ENCODE measurements around the gene FRG2. TPM values are rescaled to one million over a fixed set of nuclear protein-coding genes. Genes with fewer than 3 reads are reported as not detected.
A peak's percentile ranks its signal among the peaks of the same experiment; 100 is the strongest.
"Not testable (repeated sequence)": the region's sequence is repeated elsewhere in the genome, so short reads cannot be mapped to it uniquely, and the experiment has no call there.

The FRG2 gene
- total RNA-seq, 3 donors from 2014 or later = not detected

DNA sequence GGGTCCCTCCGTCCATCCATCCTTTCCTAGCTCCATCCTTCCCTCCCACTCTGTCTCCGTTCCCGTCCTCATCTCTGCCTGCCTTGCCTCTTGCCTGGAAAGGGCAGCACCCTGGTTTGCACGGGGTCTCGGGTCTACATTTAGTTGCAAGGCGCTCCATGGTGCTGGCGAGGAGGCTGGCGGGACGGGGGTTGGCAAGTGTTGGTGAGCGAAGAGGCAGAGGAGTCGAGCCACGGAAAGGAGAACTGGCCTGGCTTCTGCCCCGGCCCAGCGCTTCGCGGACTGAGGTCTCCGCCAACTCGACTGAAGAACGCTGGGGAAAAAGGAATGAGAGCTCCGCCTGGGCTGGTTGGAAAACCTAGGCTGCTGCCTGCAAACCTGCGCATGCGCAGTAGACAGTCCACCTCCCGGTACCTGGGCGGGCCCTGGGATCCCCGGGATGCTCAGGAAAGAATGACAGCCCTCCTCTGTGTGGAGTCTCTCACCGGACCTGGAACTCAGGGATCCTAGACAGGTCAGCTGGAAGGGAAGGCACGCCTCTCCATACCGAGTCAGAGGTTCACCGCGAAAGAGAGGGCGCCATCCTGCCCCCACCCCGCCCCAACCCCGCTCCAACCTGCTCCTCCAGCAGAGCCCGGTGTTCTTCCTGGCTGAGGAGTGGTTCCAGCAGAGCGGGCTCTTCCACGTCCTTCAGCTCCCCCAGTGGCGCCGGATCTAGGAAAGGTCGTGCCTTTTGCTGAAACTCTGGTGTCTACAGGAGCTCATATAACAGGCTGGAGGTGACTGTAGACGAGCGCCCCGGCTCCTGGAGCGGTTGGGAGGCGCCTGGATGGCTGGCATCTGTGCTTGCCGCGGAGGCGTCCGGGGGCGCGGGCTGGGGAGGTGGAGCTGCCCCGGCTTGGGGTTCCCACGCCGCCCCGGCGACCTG lies 6.0 kb downstream of the FRG2 start:
- peak in 1 of 2 donors; percentile 32 for DNase-seq (ENCODE audit: low spot score in 2 of 2)
- intact Hi-C loops (cut with DNase I; ENCODE audit: low total_unique reads) = no loop called here
- H3K27ac ChIP-seq = no peak overlapping the region
- H3K4me3 ChIP-seq = peak overlapping the region in 2 of 3 donors; percentile 35 to 60
- peaks cover 0 to 52% of the 10 kb centered on the region in 2 donors for H3K27me3 ChIP-seq
- no peaks in the 10 kb centered on the region for H3K4me1 ChIP-seq
- H3K36me3 ChIP-seq = no peaks in the 10 kb centered on the region
- no peaks in the 10 kb centered on the region for H3K9me3 ChIP-seq
- TF ChIP-seq CTCF (IDR thresholded peaks at IDR 0.05) (no peak), POLR2AphosphoS5 (IDR thresholded peaks at IDR 0.05) (no peak), POLR2A (IDR thresholded peaks at IDR 0.05) (no peak)

GRCh38 chr4:190019859-190020463 lies 7.1 kb downstream of the FRG2 start:
- DNase-seq (ENCODE audit: low spot score in 2 of 2); H3K27ac ChIP-seq; intact Hi-C loops (cut with DNase I; ENCODE audit: low total_unique reads); H3K4me3 ChIP-seq; H3K9me3 ChIP-seq; H3K36me3 ChIP-seq; H3K4me1 ChIP-seq: not testable (repeated sequence)
- peaks cover under 1 to 63% of the 10 kb centered on the region in 2 donors for H3K27me3 ChIP-seq

DNA sequence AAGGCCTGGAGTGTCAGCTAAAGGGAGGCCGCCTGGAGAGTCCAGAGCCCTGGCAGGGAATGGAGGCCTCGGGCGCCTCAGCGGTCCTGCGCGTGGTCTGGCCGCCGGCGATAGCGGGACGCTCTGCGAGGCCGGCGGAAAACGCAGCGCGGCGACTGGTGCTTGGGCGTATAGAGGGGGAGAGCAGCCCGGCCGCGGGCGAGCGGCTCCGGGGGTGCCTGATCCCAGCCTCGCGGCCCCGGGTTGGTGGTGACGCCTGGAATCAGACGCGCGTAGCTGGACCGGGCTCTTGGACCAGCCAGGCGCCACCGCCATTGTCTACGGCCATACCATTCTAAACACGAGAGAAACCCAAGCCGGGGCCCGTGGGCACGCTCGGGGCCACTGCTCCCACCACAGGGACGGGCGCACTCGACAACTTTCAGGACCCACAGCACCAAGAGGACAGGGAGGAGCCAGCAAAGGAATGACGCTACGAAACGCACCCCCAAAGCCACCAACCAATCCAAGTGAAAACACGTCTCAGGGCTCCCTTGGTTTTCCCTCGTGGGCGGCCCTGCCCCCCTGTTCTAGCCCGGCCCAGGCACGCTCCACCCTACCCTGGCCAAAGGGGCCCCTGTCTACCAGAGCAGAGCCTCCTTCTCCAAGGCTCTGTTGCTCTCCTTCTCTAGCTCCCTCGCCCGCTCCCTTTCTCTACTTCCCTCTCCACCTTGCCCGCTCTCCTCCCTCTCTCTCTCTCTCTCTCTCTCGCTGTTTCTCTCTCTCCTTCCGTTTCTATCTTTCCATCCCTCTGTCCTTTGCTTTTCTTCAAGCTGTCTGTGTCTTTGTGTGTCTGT lies 7.8 kb downstream of the FRG2 start:
- TF ChIP-seq POLR2A (IDR thresholded peaks at IDR 0.05) (no peak), CTCF (IDR thresholded peaks at IDR 0.05) (no peak), POLR2AphosphoS5 (IDR thresholded peaks at IDR 0.05) (no peak)
- DNase-seq (ENCODE audit: low spot score in 2 of 2) = no peak
- Histone ChIP-seq H3K9me3 (no peaks in the 10 kb centered on the region), H3K27me3 (peaks cover 2 to 70% of the 10 kb centered on the region in 2 donors), H3K36me3 (no peaks in the 10 kb centered on the region), H3K4me3 (peak overlapping the region in 1 of 3 donors; percentile 19), H3K27ac (no peak overlapping the region), H3K4me1 (no peaks in the 10 kb centered on the region)
- intact Hi-C loops (cut with DNase I; ENCODE audit: low total_unique reads) = no loop called here

- TF ChIP-seq POLR2AphosphoS5 (IDR thresholded peaks at IDR 0.05) (no peak), POLR2A (IDR thresholded peaks at IDR 0.05) (no peak), CTCF (IDR thresholded peaks at IDR 0.05) (no peak)
- peaks cover 2 to 73% of the 10 kb centered on the region in 2 donors for H3K27me3 ChIP-seq
- no peak for DNase-seq (ENCODE audit: low spot score in 2 of 2)
These were observed 8.7 kb downstream of the FRG2 start for GRCh38 chr4:190018201-190018920.

More at GRCh38 chr4:190018201-190018920, 8.7 kb downstream of the FRG2 start:
- Histone ChIP-seq H3K36me3 (no peaks in the 10 kb centered on the region), H3K27ac (no peak overlapping the region), H3K9me3 (no peaks in the 10 kb centered on the region), H3K4me3 (no peak overlapping the region), H3K4me1 (no peaks in the 10 kb centered on the region)
- intact Hi-C loops (cut with DNase I; ENCODE audit: low total_unique reads) = no loop called here

Data from breast epithelium (tissue), 4 donors.